SW 1271 (cell line): Measurements from ENCODE around the gene MVB12B.
"Not testable (repeated sequence)": the region's sequence is repeated elsewhere in the genome, so short reads cannot be mapped to it uniquely, and the experiment has no call there.

Source experiments
- DNase-seq, 2 experiments: peaks; one replicate each; lab custom pipeline; 2025; lab: John Stamatoyannopoulos, UW

MVB12B gene

GRCh38 chr9:126326228-126327005 lies at the start of gene MVB12B:
Gene MVB12B (plus strand): TSS chr9:126326829. CDS start chr9:126326930, 101 bp downstream.
- DNase-seq = no peak

- DNase-seq = no peak
These were observed 42.7 kb upstream of the MVB12B start for GRCh38 chr9:126283799-126284465.

GRCh38 chr9:126285652-126286051 lies 41.0 kb upstream of the MVB12B start:
- DNase-seq = not testable (repeated sequence)

- DNase-seq = no peak
These were observed 39.3 kb upstream of the MVB12B start for GRCh38 chr9:126287166-126287866.

GRCh38 chr9:126290871-126291270 lies 35.8 kb upstream of the MVB12B start:
- DNase-seq = no peak

GRCh38 chr9:126291925-126292324 lies 34.7 kb upstream of the MVB12B start:
- no peak for DNase-seq

GRCh38 chr9:126292736-126293521 lies 33.7 kb upstream of the MVB12B start:
- DNase-seq = no peak

- no peak for DNase-seq
These were observed 33.1 kb upstream of the MVB12B start for GRCh38 chr9:126293522-126293889.

GRCh38 chr9:126294331-126295081 lies 32.1 kb upstream of the MVB12B start:
- no peak for DNase-seq

- no peak for DNase-seq
These were observed 31.5 kb upstream of the MVB12B start for GRCh38 chr9:126295082-126295477.

GRCh38 chr9:126295516-126295915 lies 31.1 kb upstream of the MVB12B start:
- no peak for DNase-seq

GRCh38 chr9:126295936-126296600 lies 30.6 kb upstream of the MVB12B start:
- DNase-seq = no peak

GRCh38 chr9:126296687-126297086 lies 29.9 kb upstream of the MVB12B start:
- no peak for DNase-seq

- no peak for DNase-seq
These were observed 29.0 kb upstream of the MVB12B start for GRCh38 chr9:126297661-126298060.

- DNase-seq = no peak
These were observed 28.4 kb upstream of the MVB12B start for GRCh38 chr9:126298063-126298801.

- DNase-seq = no peak
These were observed 26.8 kb upstream of the MVB12B start for GRCh38 chr9:126299706-126300276.

- no peak for DNase-seq
These were observed 25.4 kb upstream of the MVB12B start for GRCh38 chr9:126301196-126301595.

GRCh38 chr9:126301985-126302603 lies 24.5 kb upstream of the MVB12B start:
- peak in 1 of 2 experiments; percentile 67 for DNase-seq

- no peak for DNase-seq
These were observed 23.9 kb upstream of the MVB12B start for GRCh38 chr9:126302730-126303129.
